Kidney epithelial cell (primary cell): Measurements from ENCODE around the gene NELFCD. TPM values are rescaled to one million over a fixed set of nuclear protein-coding genes. Genes with fewer than 3 reads are reported as not detected.

Experiments used
- DNase-seq: peaks from one replicate; pipeline ENCODE4 v3.0.0-alpha.2; 2010; ENCODE audit warnings: low read depth
- H3K27me3 ChIP-seq: 2 replicates; pipeline ENCODE4 v1.6.0; 2011; ENCODE audit warnings: low read length; ENCODE audit not compliant: control insufficient read depth, insufficient read depth
- H3K36me3 ChIP-seq: 2 replicates; pipeline ENCODE4 v1.5.1; 2011; ENCODE audit warnings: low read length; ENCODE audit not compliant: control insufficient read depth, insufficient read depth
- H3K4me3 ChIP-seq: 2 replicates; pipeline ENCODE4 v1.5.1; 2011; ENCODE audit warnings: low read depth, mild to moderate bottlenecking, control low read depth, low read length
- total RNA-seq: library from RNA; depleted of rRNA; stranded (reverse); fragments of >200 nt; gene quantifications from 2 replicates; pipeline ENCODE4 v1.2.3, GENCODE V29; 2015
- TF ChIP-seq, protein P1 (sequence below): IDR thresholded peaks from 2 replicates; pipeline ENCODE4 v1.5.1; 2011; ENCODE audit warnings: mild to moderate bottlenecking, moderate library complexity, low read length, control low read depth, inconsistent platforms; ENCODE audit not compliant: insufficient read depth, poor library complexity, severe bottlenecking

NELFCD gene
- total RNA-seq, 1 donor from 2014 or later = 43.7 TPM

DNA sequence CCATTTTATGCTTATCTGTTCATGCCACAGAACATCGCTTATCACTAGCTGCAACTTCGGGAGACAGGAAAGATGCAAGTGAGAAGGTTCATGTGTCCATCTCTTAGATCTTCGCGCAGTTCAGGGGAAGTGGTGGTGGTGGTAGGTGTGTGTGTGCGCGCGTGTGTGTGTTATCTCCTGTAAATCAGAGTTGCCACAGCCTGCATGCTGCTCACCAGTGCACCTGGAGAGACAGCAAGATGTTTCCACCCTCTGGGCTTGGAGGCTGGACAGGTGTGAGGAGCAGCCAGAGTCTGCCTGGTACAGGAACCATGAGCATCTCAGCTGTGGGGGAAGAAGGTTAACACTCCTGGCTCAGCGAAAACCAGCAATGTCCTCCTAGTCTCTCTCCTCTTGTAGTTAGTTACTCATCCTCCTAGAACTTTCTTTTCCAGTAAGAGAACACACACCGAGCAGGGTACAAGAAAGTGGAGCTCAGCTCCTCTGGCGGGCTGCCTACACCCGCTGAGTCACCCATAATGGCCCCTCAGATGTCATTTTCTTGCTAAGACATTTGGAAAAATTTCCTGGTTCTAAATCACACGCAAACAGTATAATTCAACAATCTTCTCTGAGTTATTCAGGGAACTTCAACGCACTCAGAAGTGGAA lies 33.0 kb downstream of the NELFCD start:
- H3K36me3 ChIP-seq = no peaks in the 10 kb centered on the region
- H3K4me3 ChIP-seq = no peak overlapping the region
- no peaks in the 10 kb centered on the region for H3K27me3 ChIP-seq
- TF ChIP-seq, protein P1, sequence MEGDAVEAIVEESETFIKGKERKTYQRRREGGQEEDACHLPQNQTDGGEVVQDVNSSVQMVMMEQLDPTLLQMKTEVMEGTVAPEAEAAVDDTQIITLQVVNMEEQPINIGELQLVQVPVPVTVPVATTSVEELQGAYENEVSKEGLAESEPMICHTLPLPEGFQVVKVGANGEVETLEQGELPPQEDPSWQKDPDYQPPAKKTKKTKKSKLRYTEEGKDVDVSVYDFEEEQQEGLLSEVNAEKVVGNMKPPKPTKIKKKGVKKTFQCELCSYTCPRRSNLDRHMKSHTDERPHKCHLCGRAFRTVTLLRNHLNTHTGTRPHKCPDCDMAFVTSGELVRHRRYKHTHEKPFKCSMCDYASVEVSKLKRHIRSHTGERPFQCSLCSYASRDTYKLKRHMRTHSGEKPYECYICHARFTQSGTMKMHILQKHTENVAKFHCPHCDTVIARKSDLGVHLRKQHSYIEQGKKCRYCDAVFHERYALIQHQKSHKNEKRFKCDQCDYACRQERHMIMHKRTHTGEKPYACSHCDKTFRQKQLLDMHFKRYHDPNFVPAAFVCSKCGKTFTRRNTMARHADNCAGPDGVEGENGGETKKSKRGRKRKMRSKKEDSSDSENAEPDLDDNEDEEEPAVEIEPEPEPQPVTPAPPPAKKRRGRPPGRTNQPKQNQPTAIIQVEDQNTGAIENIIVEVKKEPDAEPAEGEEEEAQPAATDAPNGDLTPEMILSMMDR = no peak
- DNase-seq = no peak

DNA sequence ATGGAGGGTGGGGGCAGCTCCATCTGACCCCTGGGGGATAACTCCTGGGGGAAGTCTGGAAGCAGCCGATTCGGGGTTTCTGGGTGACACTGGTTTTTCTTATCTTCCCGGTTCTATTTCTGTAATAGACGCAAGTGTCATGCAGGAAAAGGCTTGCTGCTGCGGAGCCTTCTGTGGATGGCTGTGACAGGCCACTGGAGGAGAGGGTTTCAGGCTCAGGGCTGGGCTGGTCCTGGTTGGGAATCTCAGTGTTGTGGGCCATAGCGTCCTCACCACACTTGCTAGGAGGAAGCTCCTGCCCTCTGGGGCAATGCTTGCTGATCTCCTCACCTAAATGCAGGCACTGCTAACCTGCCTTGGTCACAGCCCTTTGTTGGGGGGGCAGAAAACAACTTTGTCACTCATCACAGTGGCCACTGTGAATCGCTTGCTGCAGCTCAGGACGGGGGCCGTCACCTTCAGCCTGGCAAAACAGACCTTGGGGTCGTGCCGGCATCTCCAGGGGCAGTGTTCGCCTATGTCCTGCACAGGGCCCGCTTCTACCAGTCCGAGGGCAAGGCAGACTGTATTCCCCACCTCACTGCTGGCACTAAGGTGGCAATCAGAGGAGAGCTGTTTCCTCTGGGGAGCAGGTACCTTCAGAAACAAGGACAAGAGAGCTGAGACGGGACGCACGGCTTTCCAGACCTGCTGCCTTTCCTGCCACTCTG lies 33.8 kb downstream of the NELFCD start:
- TF ChIP-seq, protein P1 = no peak
- Histone ChIP-seq H3K4me3 (no peak overlapping the region), H3K36me3 (no peaks in the 10 kb centered on the region), H3K27me3 (no peaks in the 10 kb centered on the region)
- DNase-seq = no peak

DNA sequence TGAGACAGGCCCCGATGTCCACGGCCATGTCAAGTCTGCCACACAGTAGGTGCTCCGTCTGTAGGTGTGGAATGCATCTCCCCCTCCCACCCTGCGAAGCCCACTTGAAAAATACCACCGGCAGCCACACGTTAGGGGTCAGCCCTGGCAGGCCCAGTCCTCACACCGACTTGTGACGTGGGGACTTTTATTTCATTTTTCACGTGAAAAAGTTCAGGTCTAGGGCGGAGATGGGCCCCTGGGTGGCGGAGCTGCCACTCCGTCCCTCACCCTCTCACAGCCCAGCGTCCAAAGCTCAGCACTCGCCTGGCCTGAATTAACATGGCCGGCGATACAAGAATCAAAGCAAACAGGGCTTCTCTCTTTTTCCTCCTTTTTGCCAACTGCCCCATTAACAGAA lies 34.4 kb downstream of the NELFCD start:
- Histone ChIP-seq H3K36me3 (no peaks in the 10 kb centered on the region), H3K4me3 (no peak overlapping the region), H3K27me3 (no peaks in the 10 kb centered on the region)
- no peak for DNase-seq
- TF ChIP-seq, protein P1 = no peak

DNA sequence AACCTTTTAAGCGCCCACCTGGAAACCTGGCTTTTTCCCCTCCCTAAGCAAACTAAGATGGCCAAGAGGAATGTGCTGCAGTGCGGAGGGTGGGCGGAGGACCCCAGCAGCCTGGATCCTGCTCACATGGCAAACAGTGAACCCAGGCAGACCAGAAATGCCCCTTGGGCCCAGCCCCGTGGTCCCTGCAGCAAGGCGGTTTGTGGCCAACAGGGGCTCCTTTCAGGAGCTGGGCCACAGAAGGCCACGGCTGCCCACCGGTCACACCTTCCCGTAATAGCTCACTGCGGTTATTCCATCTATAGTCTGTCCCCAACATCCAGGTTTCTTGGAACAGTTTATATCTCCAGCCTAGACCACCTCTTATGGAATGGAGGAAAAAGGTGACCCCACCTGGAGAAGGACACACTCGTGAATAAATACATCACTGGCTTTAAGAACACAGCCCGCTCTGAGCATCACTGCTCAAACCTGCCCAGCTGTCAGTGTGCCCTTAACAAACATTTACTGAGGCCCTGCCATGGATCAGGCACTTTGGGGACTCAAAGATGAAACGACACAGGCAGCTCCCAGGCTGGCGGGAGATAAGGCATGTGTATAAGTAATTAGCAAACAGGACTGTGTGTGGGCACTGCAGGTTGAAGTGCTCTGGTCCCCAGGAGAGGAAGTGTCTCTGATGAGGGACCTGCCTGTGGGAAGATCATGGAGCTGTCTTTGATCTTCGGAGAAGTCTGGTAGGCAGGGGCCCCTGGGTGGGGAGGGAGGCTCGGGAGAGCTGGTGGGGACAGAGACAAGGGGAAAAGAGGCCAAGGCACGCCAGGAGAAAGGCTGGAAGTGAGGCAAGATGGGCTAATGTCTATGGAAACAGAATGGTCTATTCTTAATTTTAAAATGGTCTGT lies 35.0 kb downstream of the NELFCD start:
- no peaks in the 10 kb centered on the region for H3K27me3 ChIP-seq
- DNase-seq = no peak
- TF ChIP-seq, protein P1 = no peak
- H3K36me3 ChIP-seq = no peaks in the 10 kb centered on the region
- no peak overlapping the region for H3K4me3 ChIP-seq

DNA sequence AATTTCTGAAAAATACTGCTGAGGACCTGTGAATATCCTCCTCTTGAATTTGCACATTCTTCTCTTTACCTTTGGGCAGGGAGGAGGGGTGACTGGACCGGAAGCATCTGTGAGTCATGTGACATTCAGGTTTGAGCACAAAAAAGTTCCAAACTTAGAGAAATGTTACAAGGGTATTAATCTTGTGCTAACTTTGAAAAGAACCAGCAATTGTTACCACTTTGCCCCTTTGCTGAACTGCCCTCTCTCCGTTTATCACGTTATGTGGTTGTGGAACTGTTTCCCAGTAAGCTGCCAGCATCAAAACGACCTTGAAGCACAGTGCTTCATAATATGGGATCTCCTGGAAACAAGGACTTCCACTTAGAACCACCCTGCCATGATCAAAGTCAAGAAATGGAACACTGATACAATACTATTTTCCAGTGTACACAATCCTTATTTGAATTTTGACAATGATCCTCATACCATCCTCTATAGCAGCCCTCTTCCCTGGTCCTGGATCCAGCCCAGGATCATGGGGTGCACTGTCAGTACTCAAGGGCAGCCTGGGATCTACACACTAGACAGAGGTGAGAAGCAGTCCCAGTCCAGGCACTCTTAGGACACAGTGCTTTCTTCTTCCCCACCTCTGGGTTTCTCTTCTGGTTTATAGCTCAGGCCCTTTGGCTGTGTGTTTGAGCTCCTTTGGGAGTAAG lies 35.9 kb downstream of the NELFCD start:
- Histone ChIP-seq H3K27me3 (no peaks in the 10 kb centered on the region), H3K36me3 (no peaks in the 10 kb centered on the region), H3K4me3 (no peak overlapping the region)
- no peak for DNase-seq
- TF ChIP-seq, protein P1 = no peak
